MM.1S (cell line): ENCODE data around the gene SKP2.

Experiments used
- DNase-seq: peaks from one replicate; pipeline ENCODE4 v3.0.0-alpha.2; 2015
- H2AFZ ChIP-seq: fragments of 300-600 bp; sonication (generic); 2 replicates; pipeline ENCODE4 v1.6.0; 2016; ENCODE audit warnings: antibody characterized with exemption, low read length
- H3F3A ChIP-seq: fragments of 300-600 bp; sonication (generic); 2 replicates; pipeline ENCODE4 v1.6.1; 2016; ENCODE audit warnings: mild to moderate bottlenecking, antibody characterized with exemption, low read length, moderate library complexity, mixed read lengths; ENCODE audit not compliant: insufficient read depth
- H3K27ac ChIP-seq: fragments of 300-600 bp; sonication (generic); 2 replicates; pipeline ENCODE4 v1.5.1; 2016; ENCODE audit warnings: mild to moderate bottlenecking, low read length
- H3K27me3 ChIP-seq: fragments of 300-600 bp; sonication (generic); replicated peaks from 2 replicates; pipeline ENCODE4 v1.6.0; 2016; ENCODE audit warnings: low read length; ENCODE audit not compliant: insufficient read depth
- H3K36me3 ChIP-seq: fragments of 300-600 bp; sonication (generic); replicated peaks from 2 replicates; pipeline ENCODE4 v1.6.1; 2016; ENCODE audit warnings: mild to moderate bottlenecking, low read length, mixed read lengths; ENCODE audit not compliant: insufficient read depth
- H3K4me1 ChIP-seq: fragments of 300-600 bp; sonication (generic); 2 replicates; pipeline ENCODE4 v1.6.1; 2016; ENCODE audit warnings: low read length, mixed read lengths
- H3K4me2 ChIP-seq: fragments of 300-600 bp; sonication (generic); 2 replicates; pipeline ENCODE4 v1.6.0; 2016; ENCODE audit warnings: low read depth, low read length
- H3K4me3 ChIP-seq: fragments of 300-600 bp; sonication (generic); 2 replicates; pipeline ENCODE4 v1.5.1; 2016; ENCODE audit warnings: low read length, mixed read lengths
- H3K79me2 ChIP-seq: fragments of 300-600 bp; sonication (generic); 2 replicates; pipeline ENCODE4 v1.6.1; 2016; ENCODE audit warnings: mixed run types, low read length, mixed read lengths
- H3K9ac ChIP-seq: fragments of 300-600 bp; sonication (generic); 2 replicates; pipeline ENCODE4 v1.6.1; 2016; ENCODE audit warnings: low read length, mixed read lengths
- H3K9me2 ChIP-seq: fragments of 300-600 bp; sonication (generic); replicated peaks from 2 replicates; pipeline ENCODE4 v1.6.1; 2016; ENCODE audit warnings: mild to moderate bottlenecking, low read length, mixed read lengths; ENCODE audit not compliant: insufficient read depth
- H3K9me3 ChIP-seq: fragments of 300-600 bp; sonication (generic); replicated peaks from 2 replicates; pipeline ENCODE4 v1.6.1; 2016; ENCODE audit warnings: mild to moderate bottlenecking, low read length, mixed read lengths; ENCODE audit not compliant: insufficient read depth
- H4K20me1 ChIP-seq: fragments of 300-600 bp; sonication (generic); 2 replicates; pipeline ENCODE4 v1.6.1; 2016; ENCODE audit warnings: mild to moderate bottlenecking, low read length, moderate library complexity, mixed read lengths; ENCODE audit not compliant: insufficient read depth
- EZH2 ChIP-seq: fragments of 300-600 bp; sonication (generic); optimal IDR thresholded peaks from 2 replicates; pipeline ENCODE3; 2017; ENCODE audit warnings: low read depth, mild to moderate bottlenecking, antibody characterized with exemption, low read length, mixed read lengths
- EZH2phosphoT487 ChIP-seq: fragments of 300-600 bp; sonication (generic); IDR thresholded peaks from 2 replicates; pipeline ENCODE4 v1.6.1; 2018; ENCODE audit warnings: antibody characterized with exemption, low read length
- TF ChIP-seq, protein P1 (sequence below): fragments of 300-600 bp; sonication (generic); IDR thresholded peaks from 2 replicates; pipeline ENCODE4 v1.5.1; 2016; ENCODE audit warnings: antibody characterized with exemption, low read length, mixed read lengths

The SKP2 gene

DNA sequence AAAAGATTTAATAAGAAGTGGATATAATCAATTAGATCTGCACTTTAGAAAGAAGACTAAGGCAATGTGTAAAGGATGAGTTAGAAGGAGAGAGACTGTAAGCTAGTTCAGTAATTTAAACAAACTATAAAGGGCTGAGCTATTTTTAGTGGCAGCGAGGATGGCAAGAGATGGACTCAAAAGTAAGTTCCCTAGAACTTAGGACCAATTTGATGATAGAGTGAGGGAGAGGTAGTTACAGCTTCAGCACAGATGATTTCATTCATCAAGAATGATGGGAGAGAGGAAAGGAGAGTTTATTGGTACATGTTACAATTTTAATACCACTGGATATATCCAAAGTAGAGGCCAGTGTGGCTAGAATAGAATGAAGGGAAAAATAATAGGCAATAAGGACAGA lies 70.7 kb downstream of the SKP2 start:
- Histone ChIP-seq H3K36me3 (peaks cover 2% of the 10 kb centered on the region; the same call in 1 of the 2 replicates), H4K20me1 (no peaks in the 10 kb centered on the region), H2AFZ (no peak overlapping the region), H3K4me3 (no peak overlapping the region), H3F3A (no peaks in the 10 kb centered on the region), H3K9me3 (no peaks in the 10 kb centered on the region), H3K27me3 (no peaks in the 10 kb centered on the region), H3K4me2 (no peak overlapping the region), H3K9ac (no peak overlapping the region), H3K79me2 (no peaks in the 10 kb centered on the region), H3K27ac (no peak overlapping the region), H3K4me1 (no peaks in the 10 kb centered on the region), H3K9me2 (no peaks in the 10 kb centered on the region)
- TF ChIP-seq EZH2phosphoT487 (no peak), EZH2 (no peak)
- TF ChIP-seq, protein P1, sequence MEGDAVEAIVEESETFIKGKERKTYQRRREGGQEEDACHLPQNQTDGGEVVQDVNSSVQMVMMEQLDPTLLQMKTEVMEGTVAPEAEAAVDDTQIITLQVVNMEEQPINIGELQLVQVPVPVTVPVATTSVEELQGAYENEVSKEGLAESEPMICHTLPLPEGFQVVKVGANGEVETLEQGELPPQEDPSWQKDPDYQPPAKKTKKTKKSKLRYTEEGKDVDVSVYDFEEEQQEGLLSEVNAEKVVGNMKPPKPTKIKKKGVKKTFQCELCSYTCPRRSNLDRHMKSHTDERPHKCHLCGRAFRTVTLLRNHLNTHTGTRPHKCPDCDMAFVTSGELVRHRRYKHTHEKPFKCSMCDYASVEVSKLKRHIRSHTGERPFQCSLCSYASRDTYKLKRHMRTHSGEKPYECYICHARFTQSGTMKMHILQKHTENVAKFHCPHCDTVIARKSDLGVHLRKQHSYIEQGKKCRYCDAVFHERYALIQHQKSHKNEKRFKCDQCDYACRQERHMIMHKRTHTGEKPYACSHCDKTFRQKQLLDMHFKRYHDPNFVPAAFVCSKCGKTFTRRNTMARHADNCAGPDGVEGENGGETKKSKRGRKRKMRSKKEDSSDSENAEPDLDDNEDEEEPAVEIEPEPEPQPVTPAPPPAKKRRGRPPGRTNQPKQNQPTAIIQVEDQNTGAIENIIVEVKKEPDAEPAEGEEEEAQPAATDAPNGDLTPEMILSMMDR, result no peak
- DNase-seq, result no peak

DNA sequence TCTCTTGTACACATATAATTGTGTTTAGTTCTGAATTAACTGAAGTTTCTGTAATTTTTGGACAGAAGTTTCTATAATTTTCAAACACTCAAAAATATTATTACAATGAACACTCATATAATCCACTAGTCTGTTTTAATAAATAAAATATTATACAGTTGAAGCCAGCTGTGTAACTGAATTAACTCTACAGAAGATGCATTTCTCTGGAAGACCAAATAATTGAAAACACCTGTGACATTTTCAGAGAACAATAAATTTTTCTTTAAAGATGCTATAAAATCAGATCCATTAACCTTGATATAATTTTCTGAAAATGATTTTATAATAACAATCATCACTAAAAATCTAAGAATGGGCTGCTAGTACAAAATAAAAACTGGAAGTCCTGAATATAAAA lies 75.1 kb downstream of the SKP2 start:
- no peaks in the 10 kb centered on the region for H3K79me2 ChIP-seq
- TF ChIP-seq EZH2phosphoT487 (no peak), EZH2 (no peak)
- TF ChIP-seq, protein P1, result no peak

DNA sequence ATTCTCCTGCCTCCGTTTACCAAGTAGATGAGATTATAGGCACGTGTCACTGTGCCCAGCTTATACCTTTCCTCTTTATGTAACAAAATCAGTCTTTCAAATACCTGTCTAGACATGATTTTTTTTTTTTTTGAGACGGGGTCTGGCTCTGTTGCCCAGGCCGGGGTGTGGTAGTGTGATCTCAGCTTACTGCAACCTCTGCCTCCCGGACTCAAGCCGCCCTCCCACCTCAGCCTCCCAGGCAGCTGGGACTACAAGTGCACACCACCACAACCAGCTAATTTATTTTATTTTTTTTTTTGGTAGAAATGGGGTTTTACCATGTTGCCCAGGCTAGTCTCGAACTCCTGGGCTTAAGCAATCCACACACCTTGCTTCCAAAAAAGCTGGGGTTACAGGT lies 76.6 kb downstream of the SKP2 start:
- Histone ChIP-seq H3K4me1 (no peaks in the 10 kb centered on the region), H4K20me1 (no peaks in the 10 kb centered on the region), H3K27me3 (no peaks in the 10 kb centered on the region), H2AFZ (no peak overlapping the region), H3F3A (no peaks in the 10 kb centered on the region), H3K27ac (no peak overlapping the region), H3K36me3 (peaks cover 2% of the 10 kb centered on the region; the same call in 1 of the 2 replicates), H3K79me2 (peaks cover 4% of the 10 kb centered on the region; the same call in 1 of the 2 replicates), H3K9ac (no peak overlapping the region), H3K9me3 (no peaks in the 10 kb centered on the region), H3K4me3 (no peak overlapping the region), H3K4me2 (no peak overlapping the region), H3K9me2 (no peaks in the 10 kb centered on the region)
- no peak for DNase-seq
- TF ChIP-seq, protein P1, result no peak
- TF ChIP-seq EZH2 (no peak), EZH2phosphoT487 (no peak)

More for the DNA sequence above, 75.1 kb downstream of the SKP2 start:
- no peak overlapping the region for H3K9ac ChIP-seq
- no peak overlapping the region for H3K4me2 ChIP-seq
- H3K4me1 ChIP-seq, result no peaks in the 10 kb centered on the region
- no peak overlapping the region for H3K4me3 ChIP-seq
- H3K27me3 ChIP-seq, result no peaks in the 10 kb centered on the region
- no peaks in the 10 kb centered on the region for H4K20me1 ChIP-seq
- no peaks in the 10 kb centered on the region for H3F3A ChIP-seq
- no peak for DNase-seq
- H3K9me3 ChIP-seq, result no peaks in the 10 kb centered on the region
- H3K27ac ChIP-seq, result no peak overlapping the region
- peaks cover 2% of the 10 kb centered on the region; the same call in 1 of the 2 replicates for H3K36me3 ChIP-seq
- H3K9me2 ChIP-seq, result no peaks in the 10 kb centered on the region
- no peak overlapping the region for H2AFZ ChIP-seq
